ENCODE measurements around the gene PPY.

DNA sequence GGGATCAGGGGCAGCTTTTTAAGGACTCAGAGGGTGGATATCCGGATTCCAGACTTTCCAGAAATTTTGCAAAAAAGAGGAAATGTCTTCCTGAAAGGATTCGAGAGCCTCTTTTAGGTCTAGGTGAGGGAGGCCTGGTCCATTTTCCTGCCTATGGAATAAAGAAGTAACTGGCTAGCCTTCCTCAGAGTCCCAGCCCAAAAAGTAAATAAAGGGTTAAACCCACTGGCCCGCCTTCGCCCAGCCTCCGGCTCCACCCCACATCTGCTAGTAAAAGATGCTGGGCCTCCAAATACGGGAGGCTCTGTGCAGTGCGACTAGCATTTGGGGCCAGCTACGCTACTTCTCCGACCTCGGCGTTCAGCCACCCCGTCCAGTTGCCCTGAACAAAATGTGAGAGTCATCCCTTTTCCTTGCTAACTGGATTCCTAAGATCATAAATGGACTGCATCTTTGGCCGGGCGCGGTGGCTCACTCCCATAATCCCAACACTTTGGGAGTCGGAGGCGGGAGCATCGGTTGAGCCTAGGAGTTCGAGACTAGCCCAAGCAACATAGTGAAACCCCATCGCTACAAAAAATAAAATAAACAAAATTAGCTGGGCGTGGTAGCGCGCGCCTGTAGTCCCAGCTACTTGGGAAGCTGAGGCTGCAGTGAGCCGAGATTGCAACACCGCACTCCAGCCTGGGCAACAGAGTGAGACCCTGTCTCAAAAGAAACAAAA is 34.1 kb downstream of the PPY start:
- TF ChIP-seq, protein P1, sequence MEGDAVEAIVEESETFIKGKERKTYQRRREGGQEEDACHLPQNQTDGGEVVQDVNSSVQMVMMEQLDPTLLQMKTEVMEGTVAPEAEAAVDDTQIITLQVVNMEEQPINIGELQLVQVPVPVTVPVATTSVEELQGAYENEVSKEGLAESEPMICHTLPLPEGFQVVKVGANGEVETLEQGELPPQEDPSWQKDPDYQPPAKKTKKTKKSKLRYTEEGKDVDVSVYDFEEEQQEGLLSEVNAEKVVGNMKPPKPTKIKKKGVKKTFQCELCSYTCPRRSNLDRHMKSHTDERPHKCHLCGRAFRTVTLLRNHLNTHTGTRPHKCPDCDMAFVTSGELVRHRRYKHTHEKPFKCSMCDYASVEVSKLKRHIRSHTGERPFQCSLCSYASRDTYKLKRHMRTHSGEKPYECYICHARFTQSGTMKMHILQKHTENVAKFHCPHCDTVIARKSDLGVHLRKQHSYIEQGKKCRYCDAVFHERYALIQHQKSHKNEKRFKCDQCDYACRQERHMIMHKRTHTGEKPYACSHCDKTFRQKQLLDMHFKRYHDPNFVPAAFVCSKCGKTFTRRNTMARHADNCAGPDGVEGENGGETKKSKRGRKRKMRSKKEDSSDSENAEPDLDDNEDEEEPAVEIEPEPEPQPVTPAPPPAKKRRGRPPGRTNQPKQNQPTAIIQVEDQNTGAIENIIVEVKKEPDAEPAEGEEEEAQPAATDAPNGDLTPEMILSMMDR (IDR thresholded peaks at IDR 0.05): no peak
- peak in 1 of 2 donors; percentile 24 for TF ChIP-seq POLR2A (IDR thresholded peaks at IDR 0.05)

All from heart left ventricle (tissue), 13 donors.